HG03521 (cell line): ENCODE measurements around the gene C16orf74.

Experiments used
- ATAC-seq: cut with Tn5 transposase; IDR thresholded peaks from one replicate; pipeline ENCODE4 v1.9.1; 2021; ENCODE audit warnings: mild to moderate bottlenecking, moderate library complexity; ENCODE audit not compliant: unreplicated experiment

The C16orf74 gene

DNA sequence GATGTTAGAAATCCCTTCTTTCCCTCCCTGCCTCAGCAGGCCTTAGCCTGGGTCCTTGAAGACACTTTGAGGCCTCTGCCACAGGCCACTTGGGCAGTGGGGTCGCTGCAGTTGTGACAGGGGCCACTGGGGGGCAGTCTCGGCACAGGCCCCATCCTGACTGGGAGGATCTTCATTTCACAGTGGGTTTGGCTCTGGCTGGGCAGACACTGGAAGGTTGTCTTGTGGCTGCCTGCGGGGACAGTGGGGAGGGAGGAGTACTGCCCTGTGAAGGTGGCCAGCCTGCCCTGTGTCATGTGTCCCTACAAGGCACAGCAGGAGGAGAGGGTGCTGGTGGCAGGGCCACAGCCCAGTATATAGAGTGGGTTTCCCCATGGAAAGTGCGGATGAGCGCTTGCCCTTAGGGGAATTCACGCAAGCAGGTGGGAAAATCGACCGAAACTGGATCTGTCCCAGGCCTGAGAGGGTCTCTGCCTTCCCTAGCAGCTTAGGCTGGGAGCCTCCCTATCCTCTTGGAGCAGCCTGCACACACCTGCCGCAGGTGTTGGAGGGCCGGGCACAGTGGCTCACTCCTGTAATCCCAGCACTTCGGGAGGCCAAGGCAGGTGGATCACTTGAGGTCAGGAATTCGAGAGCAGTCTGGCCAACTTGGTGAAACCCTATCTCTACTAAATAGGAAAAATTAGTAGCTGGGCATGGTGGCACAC lies 90.9 kb downstream of the C16orf74 start:
- ATAC-seq: no peak

GRCh38 chr16:85659336-85659735 lies 91.6 kb downstream of the C16orf74 start:
- ATAC-seq: no peak

DNA sequence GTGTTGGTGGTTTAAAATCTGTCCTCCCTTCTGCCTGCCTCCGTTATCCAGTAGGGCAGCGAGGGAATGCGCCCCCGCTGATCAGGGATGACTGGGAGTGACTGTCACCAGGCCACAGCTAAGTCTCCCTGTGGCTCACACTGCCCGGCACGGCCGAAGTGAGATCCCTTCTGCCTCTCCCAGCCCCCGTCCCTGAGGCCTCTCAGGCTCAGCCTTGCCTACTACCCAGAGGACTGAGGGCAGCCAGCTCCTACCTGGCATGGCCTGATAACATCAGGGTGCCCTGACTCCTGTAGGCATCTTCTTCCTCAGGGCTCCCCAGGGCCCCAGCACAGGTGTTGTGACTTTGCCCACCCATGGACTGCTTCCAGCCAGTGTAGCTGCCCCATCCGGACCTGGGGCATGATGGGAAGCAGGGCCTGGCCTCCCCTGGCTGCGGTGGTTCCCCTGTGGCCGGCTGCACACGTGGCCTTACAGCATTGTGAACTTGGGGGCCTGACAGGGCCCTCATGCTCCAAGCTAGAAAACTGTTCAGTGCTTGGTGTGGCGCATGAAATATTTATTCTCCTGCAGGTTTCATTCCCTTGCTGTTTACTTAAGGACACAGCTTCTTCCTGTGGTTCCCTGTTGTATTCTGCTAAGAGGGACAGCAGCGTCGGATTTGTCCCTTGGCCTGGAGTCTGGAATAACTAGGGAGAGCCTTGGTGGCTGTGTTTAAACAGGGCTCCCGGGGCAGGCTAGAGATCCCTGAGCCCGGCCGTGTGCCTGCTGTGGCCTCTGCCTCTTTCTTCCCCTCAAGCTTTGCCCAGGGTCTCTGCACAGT lies 92.2 kb downstream of the C16orf74 start:
- ATAC-seq: no peak

DNA sequence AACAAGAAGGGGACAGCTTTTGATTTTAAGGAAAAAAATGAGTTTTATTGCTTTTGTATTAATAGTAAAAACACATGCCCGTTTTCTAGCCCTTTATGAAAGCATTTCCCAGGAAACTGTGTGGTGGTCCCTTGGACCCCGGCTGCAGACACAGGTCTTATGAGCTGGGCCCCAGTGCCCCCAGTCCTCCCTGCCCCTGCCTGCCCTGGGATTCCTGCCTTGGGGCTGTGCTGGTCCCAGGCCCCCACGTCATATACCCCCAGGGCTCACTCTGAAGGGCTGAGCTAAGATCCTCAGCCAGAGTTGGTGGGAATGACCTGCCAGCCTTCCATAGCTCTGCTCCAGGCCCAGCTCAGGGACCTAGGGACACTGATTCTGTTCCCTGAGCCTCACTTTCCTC lies 92.9 kb downstream of the C16orf74 start:
- ATAC-seq: no peak
